GM19043 (cell line): ENCODE results near the gene CTRB2.

Source experiments
- ATAC-seq: cut with Tn5 transposase; IDR thresholded peaks from one replicate; pipeline ENCODE4 v1.9.1; 2021; ENCODE audit warnings: low read depth; ENCODE audit not compliant: unreplicated experiment

Gene CTRB2

DNA sequence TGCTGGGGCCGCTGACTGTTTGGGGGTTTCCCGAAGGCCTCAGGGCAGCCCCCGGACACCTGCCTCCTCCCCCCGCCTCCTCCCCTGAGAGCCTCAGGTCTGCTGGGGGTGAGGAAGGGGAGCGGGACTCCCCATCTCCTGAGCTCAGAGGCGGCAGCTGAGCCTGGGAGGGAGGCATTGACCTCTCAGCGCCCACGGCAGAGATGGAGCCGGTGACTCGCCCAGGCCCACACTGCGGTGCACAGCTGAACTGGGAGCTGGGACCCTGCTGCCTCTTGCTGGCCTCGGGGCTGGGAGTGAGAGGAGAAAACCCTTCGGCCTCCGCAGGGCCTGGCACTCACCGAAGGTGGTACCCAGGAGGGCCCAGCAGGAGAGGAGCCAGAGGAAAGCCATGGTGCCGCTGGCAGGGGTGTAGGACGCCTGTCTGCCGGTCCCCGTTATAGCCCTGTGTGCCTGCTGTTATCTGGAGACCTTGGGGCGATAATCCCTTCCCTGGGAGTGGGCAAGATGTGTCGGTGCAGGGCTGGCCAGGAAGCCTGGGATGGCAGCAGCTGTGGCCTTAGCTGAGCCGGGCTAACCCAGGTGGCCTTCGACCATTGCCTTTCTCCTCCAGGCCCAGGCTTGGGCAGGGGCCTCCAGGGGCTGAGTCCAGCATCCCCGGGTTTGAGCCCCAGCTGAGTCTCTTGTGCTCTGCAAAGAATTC, at the start of gene CTRB2:
Gene CTRB2 (minus strand): TSS at position 413 of the 703 bp plus-strand sequence. CDS start 20 bp downstream, at position 393.
- ATAC-seq = no peak

DNA sequence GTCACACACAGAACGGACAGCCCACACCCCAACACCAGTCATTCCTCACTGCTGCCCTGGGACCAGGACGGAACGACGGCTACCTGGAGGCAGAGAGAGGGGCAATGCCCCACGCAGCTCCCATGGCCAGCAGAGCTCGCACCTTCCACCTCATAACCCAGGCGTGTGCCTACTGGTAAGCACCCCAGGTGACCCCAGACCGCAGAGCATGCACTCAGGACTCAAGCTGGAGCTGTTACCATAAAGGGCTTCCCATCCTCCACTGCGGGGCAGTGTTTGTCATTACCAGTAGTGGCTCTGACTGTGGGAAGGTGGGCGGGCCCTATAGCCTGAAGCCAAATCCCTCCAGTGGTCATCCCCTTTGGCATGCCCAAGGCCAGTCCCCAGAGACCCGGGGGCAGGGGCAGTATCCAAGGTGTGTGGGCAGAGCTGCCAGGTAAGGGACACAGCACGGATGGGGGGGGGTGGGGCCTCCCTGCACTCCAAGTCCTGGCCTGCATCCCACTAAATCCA, 49.2 kb upstream of the CTRB2 start:
- no peak for ATAC-seq

DNA sequence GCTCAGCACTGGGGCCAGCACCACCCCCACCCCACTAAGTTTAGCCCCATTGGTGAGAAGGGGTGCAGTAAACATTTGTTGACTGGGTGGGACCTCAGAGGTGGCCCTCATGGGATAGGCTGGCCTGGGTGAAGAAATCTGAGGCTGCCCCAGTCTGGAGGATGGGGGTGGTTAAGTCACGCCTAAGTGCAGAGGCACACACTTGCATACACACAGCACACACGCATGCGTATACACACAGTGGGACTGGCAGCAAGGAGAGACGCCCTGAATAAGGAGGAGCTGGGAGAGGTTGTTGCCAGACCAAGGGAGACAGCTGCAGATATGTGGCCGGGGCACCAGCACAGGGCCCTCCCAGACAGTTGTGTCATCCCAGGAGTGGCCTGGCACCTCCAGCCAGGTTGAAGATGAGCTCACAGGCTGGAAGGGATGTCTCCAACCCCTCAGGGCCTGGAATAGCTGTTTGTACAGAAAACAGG, 47.4 kb upstream of the CTRB2 start:
- ATAC-seq = no peak

DNA sequence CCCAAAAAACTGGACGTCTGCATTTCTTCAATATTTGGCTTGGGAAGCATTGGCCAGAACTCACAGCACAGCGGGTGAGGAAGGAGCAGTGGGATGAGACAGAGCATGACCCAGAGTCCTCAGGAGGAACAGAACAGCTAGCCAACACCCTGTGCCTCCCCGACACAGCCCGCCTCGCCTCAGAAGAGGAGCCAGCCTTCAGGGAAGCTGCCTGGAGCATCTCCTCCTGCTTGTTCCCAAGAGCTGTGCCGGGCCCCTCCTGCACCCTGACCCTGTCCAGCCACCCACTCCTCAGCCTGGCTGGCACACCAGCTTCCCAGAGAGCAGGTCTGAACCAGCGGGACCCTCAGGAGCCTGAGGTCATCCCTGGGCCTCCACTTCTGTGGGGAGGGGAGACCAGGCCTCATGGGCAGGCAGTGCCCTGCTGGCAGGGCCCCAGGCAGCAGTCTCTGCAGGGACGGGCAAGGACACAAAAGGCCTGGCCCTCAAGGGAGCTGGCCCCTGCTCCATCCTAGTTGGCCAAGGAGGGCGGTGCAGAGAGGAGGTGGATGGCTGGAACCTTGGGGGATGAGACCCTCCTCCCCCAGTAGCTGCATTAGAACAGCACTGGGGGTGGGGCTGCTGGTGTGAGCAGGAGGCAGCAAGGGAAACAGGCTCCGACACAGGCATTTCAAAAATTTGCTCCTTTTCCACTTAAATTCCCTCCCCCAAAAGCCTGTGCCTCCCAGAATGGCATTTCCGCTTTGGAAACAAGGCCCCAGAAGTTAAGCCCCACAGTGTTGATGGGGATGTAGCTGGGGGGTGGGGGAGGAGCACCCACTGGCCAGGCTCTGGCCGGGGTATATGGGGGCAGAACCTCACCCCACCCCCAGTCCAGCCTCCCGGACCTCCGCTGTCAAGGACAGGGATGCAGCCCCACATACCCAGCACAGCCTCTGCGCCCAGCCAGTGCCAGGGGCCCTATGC, 46.3 kb upstream of the CTRB2 start:
- ATAC-seq = no peak

GRCh38 chr16:75252049-75252864, 45.3 kb upstream of the CTRB2 start:
- ATAC-seq = no peak

DNA sequence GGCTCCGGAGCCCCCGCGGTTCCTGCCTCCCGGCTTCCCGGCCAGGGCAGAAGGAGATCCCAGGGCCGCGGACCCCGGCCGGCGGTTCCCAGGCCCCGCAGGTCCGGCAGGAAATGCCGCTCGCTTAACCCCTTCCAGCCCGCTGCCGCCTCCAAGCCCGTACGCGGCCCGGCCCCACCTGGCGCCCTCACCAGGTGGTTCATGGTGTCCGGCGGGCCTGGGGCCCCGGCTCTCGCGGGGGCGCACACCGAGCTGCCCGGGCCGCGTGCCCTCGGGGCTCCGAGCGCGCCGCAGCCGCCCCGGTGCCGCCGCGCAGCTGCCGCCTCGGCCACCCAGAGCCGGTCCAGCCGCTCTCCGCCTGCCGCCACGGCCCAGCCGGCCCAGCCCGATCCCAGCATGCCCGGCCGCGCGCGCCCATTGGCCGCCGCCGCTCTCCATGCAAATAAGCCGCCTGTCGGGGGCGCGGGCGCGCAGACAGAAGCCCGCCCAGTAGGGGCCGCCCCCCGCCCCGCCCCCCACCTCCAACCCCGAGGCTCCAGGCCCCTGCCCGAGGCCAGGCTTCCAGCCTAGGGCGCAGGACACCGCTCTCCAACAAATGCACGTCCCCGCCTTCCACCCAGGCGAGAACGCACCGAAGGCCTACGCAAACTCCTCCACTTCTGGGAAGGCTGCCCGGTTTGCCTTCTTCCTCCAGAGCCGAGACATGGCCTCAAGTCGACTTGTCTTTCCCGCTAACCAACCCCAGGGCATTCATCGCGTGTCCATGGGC, 44.5 kb upstream of the CTRB2 start, which contains the start of gene BCAR1:
Gene BCAR1 (minus strand): TSS at position 345 of the 769 bp plus-strand sequence. CDS start 142 bp downstream, at position 203.
- ATAC-seq = peak; percentile 68

- peak; percentile 43 for ATAC-seq
These were observed 43.9 kb upstream of the CTRB2 start for GRCh38 chr16:75250809-75251279.

- no peak for ATAC-seq
These were observed 43.3 kb upstream of the CTRB2 start for GRCh38 chr16:75250089-75250808.

DNA sequence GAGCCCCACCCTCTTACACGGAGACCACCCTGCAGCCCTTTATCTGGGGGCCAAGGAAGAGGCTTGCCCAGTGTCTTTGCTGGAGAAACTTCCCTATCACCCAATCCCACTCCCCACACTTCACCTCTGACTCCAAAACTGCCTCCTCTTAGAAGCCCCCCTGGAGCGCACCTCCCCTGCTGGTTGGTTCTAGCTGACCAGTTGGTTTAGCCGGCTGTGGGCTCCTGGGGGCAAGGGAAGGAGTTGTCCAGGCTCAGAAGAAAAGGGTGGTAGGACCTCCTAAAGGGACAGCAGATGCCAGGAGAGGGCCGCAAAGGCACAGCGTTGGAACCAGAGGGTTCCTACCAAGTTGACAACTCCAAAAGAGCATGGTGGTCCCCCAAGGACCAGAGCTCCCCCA, 42.5 kb upstream of the CTRB2 start:
- no peak for ATAC-seq

- no peak for ATAC-seq
These were observed 41.8 kb upstream of the CTRB2 start for GRCh38 chr16:75248536-75249380.

- ATAC-seq = no peak
These were observed 41.2 kb upstream of the CTRB2 start for GRCh38 chr16:75248142-75248535.

DNA sequence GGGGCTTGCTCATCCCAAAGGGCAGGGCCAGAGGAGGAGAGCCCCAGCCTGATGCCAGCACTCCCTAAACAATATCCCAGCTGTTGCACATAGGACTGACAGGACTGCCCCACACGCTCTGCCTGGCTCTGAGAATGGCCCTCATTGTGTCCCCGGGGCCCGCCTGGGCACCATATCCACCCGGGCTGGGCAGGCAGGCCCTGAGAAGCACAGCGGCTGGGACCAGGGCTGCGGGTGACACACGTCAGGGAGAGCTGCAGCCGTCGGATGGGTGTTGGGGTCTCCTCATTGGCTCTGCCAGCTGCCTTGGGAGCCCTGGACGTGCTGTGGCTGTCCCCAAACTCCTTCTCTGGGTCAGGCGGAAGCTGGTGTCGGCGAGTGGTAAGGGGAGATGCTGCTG, 40.3 kb upstream of the CTRB2 start:
- no peak for ATAC-seq

GRCh38 chr16:75246504-75247205, 39.7 kb upstream of the CTRB2 start:
- no peak for ATAC-seq

GRCh38 chr16:75244844-75245758, 38.1 kb upstream of the CTRB2 start:
- ATAC-seq = peak; percentile 42

DNA sequence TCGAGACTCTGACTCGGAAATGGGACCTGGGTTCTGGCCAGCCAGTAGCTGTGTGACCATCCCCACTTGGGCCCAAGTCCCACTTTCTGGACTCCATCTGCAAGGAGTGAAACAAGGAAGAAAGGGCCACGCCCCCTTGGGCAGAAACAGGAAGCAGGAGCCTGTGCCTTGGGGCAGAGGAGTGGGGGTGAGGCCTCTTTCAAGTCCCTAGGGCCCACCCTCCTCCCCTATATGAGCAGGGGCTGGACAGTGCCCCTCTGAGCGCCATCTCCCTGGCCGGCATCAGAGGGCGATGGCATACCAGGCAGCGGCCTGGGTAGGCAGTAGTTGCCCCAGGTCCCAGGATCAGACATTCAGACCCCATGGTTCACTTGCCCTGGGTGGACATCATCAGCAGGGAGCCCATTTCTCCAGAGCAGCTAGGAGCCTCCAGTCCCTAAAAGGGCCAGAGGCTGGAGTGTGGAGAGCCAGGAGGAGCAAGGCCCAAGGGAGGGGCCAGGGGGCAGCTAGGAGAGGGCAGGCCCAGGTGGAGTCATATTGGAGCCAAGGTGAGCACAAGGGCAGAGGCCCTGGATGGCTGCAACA, 37.4 kb upstream of the CTRB2 start:
- ATAC-seq = no peak

DNA sequence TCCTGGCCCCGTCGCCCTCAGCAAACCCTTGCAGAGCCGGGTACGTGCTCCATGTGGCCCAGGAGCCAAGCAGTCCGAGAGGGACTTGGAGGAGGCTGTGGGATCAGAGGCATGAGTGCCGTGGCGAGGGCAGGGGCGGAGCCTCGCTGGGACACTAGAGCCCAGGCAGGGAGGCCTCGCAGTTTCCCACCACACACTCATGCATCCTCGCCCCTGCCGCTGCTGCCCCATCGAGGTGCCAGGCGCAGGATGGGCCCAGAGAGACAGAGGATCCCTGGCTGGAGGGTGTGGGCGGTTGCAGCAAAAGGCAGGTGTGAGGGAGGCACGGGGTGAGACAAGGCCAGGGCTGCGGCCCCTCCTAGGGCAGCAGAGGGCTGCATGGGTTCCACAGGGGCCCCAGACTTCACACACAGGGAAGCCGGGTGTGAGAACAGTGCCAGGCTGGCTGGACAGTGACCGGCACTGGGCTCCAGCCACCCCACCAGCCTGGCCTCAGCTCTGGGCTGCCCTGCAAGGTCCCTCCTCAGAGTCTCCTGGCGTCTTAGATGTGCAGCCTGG, 36.8 kb upstream of the CTRB2 start:
- ATAC-seq = no peak
